Neural crest cell (in vitro differentiated cells): ENCODE results near the gene TST. TPM values are rescaled to one million over a fixed set of nuclear protein-coding genes. Genes with fewer than 3 reads are reported as not detected.
A peak's percentile ranks its signal among the peaks of the same experiment; 100 is the strongest.

Source experiments
- DNase-seq: peaks from one replicate; pipeline ENCODE4 v3.0.0; 2021; ENCODE audit warnings: low read depth, mixed read lengths, low spot score
- H3K27ac Mint-ChIP-seq: one replicate; pipeline ENCODE4 v1.8.0; 2021; ENCODE audit warnings: mild to moderate bottlenecking, mixed read lengths; ENCODE audit not compliant: unreplicated experiment
- H3K27me3 Mint-ChIP-seq: 2 replicates; pipeline ENCODE4 v1.8.0; 2021; ENCODE audit warnings: low read depth, mild to moderate bottlenecking, mixed read lengths
- H3K36me3 Mint-ChIP-seq: 2 replicates; pipeline ENCODE4 v1.8.0; 2021; ENCODE audit warnings: low read depth, mild to moderate bottlenecking, mixed read lengths
- H3K4me1 Mint-ChIP-seq: 2 replicates; pipeline ENCODE4 v1.8.0; 2021; ENCODE audit warnings: mixed read lengths
- H3K4me3 Mint-ChIP-seq: one replicate; pipeline ENCODE4 v1.8.0; 2021; ENCODE audit warnings: mild to moderate bottlenecking, mixed read lengths
- H3K9me3 Mint-ChIP-seq: 2 replicates; pipeline ENCODE4 v1.8.0; 2021; ENCODE audit warnings: mixed read lengths
- total RNA-seq: library from RNA; stranded (reverse); gene quantifications from 2 replicates; pipeline ENCODE4 v1.2.1, GENCODE V29; 2021
- TF ChIP-seq, protein P1 (sequence below): fragments of 200-600 bp; sonication (generic); conservative IDR thresholded peaks from 2 replicates; pipeline ENCODE4 v1.5.0; 2021; ENCODE audit warnings: antibody characterized with exemption, mild to moderate bottlenecking

TST gene
- total RNA-seq, 1 donor from 2014 or later: 31.0 TPM

DNA sequence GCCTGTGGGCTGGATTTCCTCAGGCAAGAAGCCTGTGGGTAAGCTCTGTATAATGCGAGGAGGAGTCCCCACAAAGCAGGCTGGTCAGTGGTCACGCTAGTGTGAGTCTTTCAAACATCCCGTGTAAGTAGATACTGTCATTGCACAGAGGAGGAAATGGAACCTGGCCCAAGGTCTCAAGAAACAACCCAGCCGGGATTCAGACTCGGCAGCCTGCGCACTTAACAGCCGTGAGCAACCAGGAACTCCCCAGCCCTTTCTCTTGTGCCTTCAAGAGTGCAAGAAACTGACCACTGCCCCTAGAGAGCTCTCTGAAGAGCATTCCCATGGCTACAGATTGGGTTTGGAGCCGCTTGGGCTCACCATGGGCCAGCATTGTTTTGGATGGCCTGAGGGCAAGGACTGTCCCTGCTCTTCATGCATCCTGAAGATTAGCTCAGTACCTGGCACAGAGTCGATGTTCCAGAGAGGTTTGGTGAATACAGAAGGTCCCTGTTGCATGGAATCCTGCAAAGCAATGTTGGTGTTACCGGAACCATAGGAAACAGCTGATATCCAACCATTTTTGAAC, 6.3 kb upstream of the TST start:
- no peaks in the 10 kb centered on the region for H3K9me3 Mint-ChIP-seq
- H3K27me3 Mint-ChIP-seq: no peaks in the 10 kb centered on the region
- no peak overlapping the region for H3K4me3 Mint-ChIP-seq
- TF ChIP-seq, protein P1, sequence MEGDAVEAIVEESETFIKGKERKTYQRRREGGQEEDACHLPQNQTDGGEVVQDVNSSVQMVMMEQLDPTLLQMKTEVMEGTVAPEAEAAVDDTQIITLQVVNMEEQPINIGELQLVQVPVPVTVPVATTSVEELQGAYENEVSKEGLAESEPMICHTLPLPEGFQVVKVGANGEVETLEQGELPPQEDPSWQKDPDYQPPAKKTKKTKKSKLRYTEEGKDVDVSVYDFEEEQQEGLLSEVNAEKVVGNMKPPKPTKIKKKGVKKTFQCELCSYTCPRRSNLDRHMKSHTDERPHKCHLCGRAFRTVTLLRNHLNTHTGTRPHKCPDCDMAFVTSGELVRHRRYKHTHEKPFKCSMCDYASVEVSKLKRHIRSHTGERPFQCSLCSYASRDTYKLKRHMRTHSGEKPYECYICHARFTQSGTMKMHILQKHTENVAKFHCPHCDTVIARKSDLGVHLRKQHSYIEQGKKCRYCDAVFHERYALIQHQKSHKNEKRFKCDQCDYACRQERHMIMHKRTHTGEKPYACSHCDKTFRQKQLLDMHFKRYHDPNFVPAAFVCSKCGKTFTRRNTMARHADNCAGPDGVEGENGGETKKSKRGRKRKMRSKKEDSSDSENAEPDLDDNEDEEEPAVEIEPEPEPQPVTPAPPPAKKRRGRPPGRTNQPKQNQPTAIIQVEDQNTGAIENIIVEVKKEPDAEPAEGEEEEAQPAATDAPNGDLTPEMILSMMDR: no peak
- DNase-seq: no peak
- H3K27ac Mint-ChIP-seq: no peak overlapping the region
- peaks cover 8% of the 10 kb centered on the region for H3K36me3 Mint-ChIP-seq
- peaks cover 12% of the 10 kb centered on the region for H3K4me1 Mint-ChIP-seq

- Mint-ChIP-seq H3K4me1 (peaks cover 20% of the 10 kb centered on the region), H3K4me3 (peak overlapping the region; percentile 54), H3K27ac (peak overlapping the region; percentile 50), H3K27me3 (no peaks in the 10 kb centered on the region), H3K9me3 (no peaks in the 10 kb centered on the region), H3K36me3 (peaks cover 8% of the 10 kb centered on the region)
- DNase-seq: no peak
- TF ChIP-seq, protein P1: no peak
Observed at GRCh38 chr22:37024339-37025157, 5.3 kb upstream of the TST start.

GRCh38 chr22:37023743-37024338, 4.6 kb upstream of the TST start:
- Mint-ChIP-seq H3K9me3 (no peaks in the 10 kb centered on the region), H3K4me1 (peaks cover 20% of the 10 kb centered on the region), H3K36me3 (peaks cover 8% of the 10 kb centered on the region), H3K27ac (peak overlapping the region; percentile 5), H3K4me3 (peak overlapping the region; percentile 61), H3K27me3 (no peaks in the 10 kb centered on the region)
- no peak for DNase-seq
- TF ChIP-seq, protein P1: no peak

DNA sequence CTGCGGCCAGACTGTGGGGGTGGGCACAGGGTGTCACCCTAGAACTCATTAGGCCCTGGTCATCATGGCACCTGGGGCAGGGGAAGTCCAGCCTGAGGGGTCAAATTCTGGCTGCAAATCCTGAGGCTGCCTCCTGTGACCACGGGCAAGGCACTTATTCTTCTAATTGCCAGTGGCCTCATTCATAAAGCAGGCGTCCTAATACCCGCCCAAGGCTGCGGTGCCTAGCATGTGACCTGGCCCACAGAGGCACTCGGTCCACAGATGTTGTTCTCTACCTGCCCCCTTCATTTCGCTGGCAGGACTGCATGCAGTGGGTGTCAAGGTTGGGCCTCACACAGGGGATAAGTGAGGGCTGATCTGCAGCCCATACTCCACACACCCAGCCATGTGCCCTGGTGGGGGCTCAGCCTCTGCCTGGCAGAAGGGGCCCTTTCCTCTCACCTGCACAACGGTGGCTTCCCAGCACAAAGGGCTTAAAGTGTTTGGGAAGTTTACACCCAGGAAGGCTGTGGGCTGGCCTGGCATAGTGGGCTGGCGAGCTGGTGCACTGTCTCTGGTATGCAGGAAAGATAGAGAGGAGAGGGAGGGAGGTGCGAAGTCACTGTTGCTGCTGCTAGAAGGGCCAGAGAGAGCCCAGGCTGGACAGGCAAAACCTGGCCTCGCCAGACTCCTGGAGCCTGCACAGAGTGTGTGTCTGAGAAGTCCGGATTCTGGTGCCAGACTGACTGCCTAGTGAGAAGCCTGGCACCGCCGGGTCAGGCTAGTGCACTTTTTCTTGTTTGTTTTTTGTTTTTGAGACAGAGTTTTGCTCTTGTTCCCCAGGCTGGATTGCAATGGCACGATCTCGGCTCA, 3.5 kb upstream of the TST start:
- Mint-ChIP-seq H3K27me3 (no peaks in the 10 kb centered on the region), H3K4me1 (peaks cover 21% of the 10 kb centered on the region), H3K9me3 (no peaks in the 10 kb centered on the region), H3K4me3 (peak overlapping the region; percentile 92), H3K36me3 (peaks cover 8% of the 10 kb centered on the region), H3K27ac (no peak overlapping the region)
- TF ChIP-seq, protein P1: no peak
- DNase-seq: no peak

DNA sequence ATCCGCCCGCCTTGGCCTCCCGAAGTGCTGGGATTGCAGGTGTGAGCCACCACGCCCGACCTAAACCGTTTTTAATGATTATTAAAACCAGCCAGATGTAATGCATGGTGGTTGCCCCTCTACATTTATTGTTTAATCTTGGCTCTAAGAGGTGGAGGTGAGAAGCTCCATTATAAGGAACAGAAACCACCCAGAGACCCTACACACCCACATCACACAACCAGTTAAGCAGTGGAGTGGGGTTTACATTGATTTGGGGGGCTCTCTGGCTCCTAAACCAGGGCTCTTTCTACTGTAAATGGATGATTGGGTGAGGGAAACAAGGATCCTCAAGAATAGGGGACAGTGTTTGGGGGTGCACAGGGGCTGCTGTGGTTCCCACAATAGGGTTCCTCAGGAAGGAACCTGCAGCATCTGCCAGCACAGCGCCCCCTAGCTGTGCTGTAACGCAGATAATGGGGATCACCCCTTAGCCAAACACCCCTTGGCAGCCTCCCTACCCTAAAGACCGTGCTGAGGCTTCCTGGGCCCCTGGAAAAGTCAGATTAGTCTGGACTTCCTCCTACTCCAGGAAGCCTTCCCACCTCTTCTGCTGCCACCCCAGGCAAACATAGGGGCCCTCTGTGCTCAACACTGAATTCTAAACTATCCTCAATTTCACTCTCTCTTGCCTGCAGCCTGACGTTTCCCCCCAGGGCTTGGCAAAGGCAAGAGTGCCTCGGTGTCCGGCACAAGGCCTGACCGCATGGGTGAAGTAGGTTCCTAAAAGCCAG, 2.6 kb upstream of the TST start:
- Mint-ChIP-seq H3K4me1 (peaks cover 26% of the 10 kb centered on the region), H3K27ac (no peak overlapping the region), H3K4me3 (peak overlapping the region; percentile 92), H3K36me3 (peaks cover 8% of the 10 kb centered on the region), H3K9me3 (no peaks in the 10 kb centered on the region), H3K27me3 (no peaks in the 10 kb centered on the region)
- peak; percentile 35 for DNase-seq
- TF ChIP-seq, protein P1: peak; percentile 70
